Natural killer cell (primary cell): ENCODE results near the gene DYNLRB1. TPM values are rescaled to one million over a fixed set of nuclear protein-coding genes. Genes with fewer than 3 reads are reported as not detected.

Source experiments
- ATAC-seq, 3 donors: fragments of 150-1000 bp in 2 of 3; fragments of 200-7000 bp in 1 of 3; cut with Tn5 transposase; 1 replicate in 1 of 3; 2 replicates in 2 of 3; pipeline ENCODE4 v1.10.0; 2021; ENCODE audit warnings: mild to moderate bottlenecking in 2 of 3, moderate library complexity in 2 of 3
- DNase-seq, 2 donors: peaks; one replicate each; pipeline versions ENCODE4 v3.0.0 to v3.0.0-alpha.2; 2013 to 2021; ENCODE audit warnings: mixed read lengths in 1 of 2
- H3K27ac ChIP-seq: one replicate; pipeline ENCODE4 v1.5.1; 2013; ENCODE audit warnings: mild to moderate bottlenecking, low read length
- H3K27me3 ChIP-seq: one replicate; pipeline ENCODE4 v1.6.1; 2013; ENCODE audit warnings: low read length; ENCODE audit not compliant: control insufficient read depth, insufficient read depth
- H3K36me3 ChIP-seq: one replicate; pipeline ENCODE4 v1.6.1; 2013; ENCODE audit warnings: low read length; ENCODE audit not compliant: control insufficient read depth, insufficient read depth
- H3K4me1 ChIP-seq: one replicate; pipeline ENCODE4 v1.6.1; 2013; ENCODE audit warnings: low read length; ENCODE audit not compliant: control insufficient read depth, insufficient read depth
- H3K4me3 ChIP-seq: one replicate; pipeline ENCODE4 v1.5.1; 2013; ENCODE audit warnings: low read length
- H3K9me3 ChIP-seq: one replicate; pipeline ENCODE4 v1.6.1; 2013; ENCODE audit warnings: low read length; ENCODE audit not compliant: control insufficient read depth, insufficient read depth
- H3K27ac Mint-ChIP-seq, 2 donors: one replicate each; pipeline ENCODE4 v1.8.0; 2022; ENCODE audit warnings: mild to moderate bottlenecking in 2 of 2, mixed read lengths in 2 of 2, moderate library complexity in 1 of 2
- H3K27me3 Mint-ChIP-seq, 2 donors: one replicate each; pipeline ENCODE4 v1.8.0; 2022; ENCODE audit warnings: low read depth in 2 of 2, mixed read lengths in 2 of 2
- H3K36me3 Mint-ChIP-seq: one replicate; pipeline ENCODE4 v1.8.0; 2022; ENCODE audit warnings: mixed read lengths
- H3K4me1 Mint-ChIP-seq, 2 donors: one replicate each; pipeline ENCODE4 v1.8.0; 2022; ENCODE audit warnings: mixed read lengths in 2 of 2
- H3K4me3 Mint-ChIP-seq: one replicate; pipeline ENCODE4 v1.8.0; 2022; ENCODE audit warnings: mild to moderate bottlenecking, moderate library complexity, mixed read lengths
- H3K9me3 Mint-ChIP-seq, 2 donors: one replicate each; pipeline ENCODE4 v1.8.0; 2022; ENCODE audit warnings: mixed read lengths in 2 of 2
- CTCF ChIP-seq: fragments of 200-600 bp; IDR thresholded peaks from one replicate; pipeline ENCODE4 v1.8.0; 2022; ENCODE audit warnings: antibody characterized with exemption
- WGBS: methylation state at CpG from one replicate; pipeline ENCODE4 v1.1.7; 2013; ENCODE audit warnings: missing lambda C conversion rate; ENCODE audit not compliant: insufficient coverage; 5-methylcytosine and 5-hydroxymethylcytosine counted together
- intact Hi-C: fragments of 100-400 bp; cut with micrococcal nuclease; formaldehyde crosslinking; loops from one replicate; pipeline ENCODE4 v1.14.2; 2022
- total RNA-seq, 4 donors: library from RNA; stranded (reverse); fragments of 120-200 nt in 1 of 4; gene quantifications; one replicate each; pipeline versions ENCODE4 v1.2.3 to v1.2.4, GENCODE V29; 2013 to 2022

Gene DYNLRB1
- total RNA-seq, 3 donors from 2014 or later (not counting 1 experiment from before 2014, with no cell fraction given), result 58.7 to 65.5 (median 61.4) TPM

GRCh38 chr20:34582221-34582620 is 66.0 kb downstream of the DYNLRB1 start:
- WGBS, result 92% methylated on average over 4 of the region's 4 CpGs
- H3K4me1 Mint-ChIP-seq, result peaks cover 11 to 12% of the 10 kb centered on the region in 2 donors
- Histone ChIP-seq H3K4me1 (peaks cover 10% of the 10 kb centered on the region), H3K27me3 (no peaks in the 10 kb centered on the region), H3K36me3 (peaks cover 24% of the 10 kb centered on the region), H3K9me3 (no peaks in the 10 kb centered on the region), H3K4me3 (no peak overlapping the region), H3K27ac (no peak overlapping the region)
- H3K36me3 Mint-ChIP-seq, result no peaks in the 10 kb centered on the region
- no peak for ATAC-seq
- H3K27me3 Mint-ChIP-seq, result no peaks in the 10 kb centered on the region
- no peak overlapping the region for H3K27ac Mint-ChIP-seq
- intact Hi-C loops, result no loop called here
- DNase-seq, result no peak
- H3K4me3 Mint-ChIP-seq, result no peak overlapping the region
- no peak for TF ChIP-seq CTCF
- no peaks in the 10 kb centered on the region for H3K9me3 Mint-ChIP-seq

- H3K9me3 Mint-ChIP-seq, result no peaks in the 10 kb centered on the region
- H3K27ac Mint-ChIP-seq, result no peak overlapping the region
- no peak overlapping the region for H3K27ac ChIP-seq
Measured at GRCh38 chr20:34582911-34583310, 66.7 kb downstream of the DYNLRB1 start.

GRCh38 chr20:34583544-34583943 is 67.3 kb downstream of the DYNLRB1 start:
- no peaks in the 10 kb centered on the region for H3K9me3 Mint-ChIP-seq
- intact Hi-C loops, result no loop called here
- no peaks in the 10 kb centered on the region for H3K27me3 Mint-ChIP-seq
- no peaks in the 10 kb centered on the region for H3K36me3 Mint-ChIP-seq
- 74% methylated on average over 6 of the region's 6 CpGs for WGBS
- no peak for TF ChIP-seq CTCF
- H3K27ac Mint-ChIP-seq, result no peak overlapping the region
- H3K27ac ChIP-seq, result no peak overlapping the region
- H3K4me1 Mint-ChIP-seq, result peaks cover 11 to 12% of the 10 kb centered on the region in 2 donors
- peaks cover 10% of the 10 kb centered on the region for H3K4me1 ChIP-seq
- peaks cover 24% of the 10 kb centered on the region for H3K36me3 ChIP-seq
- H3K4me3 Mint-ChIP-seq, result no peak overlapping the region
- no peak overlapping the region for H3K4me3 ChIP-seq
- DNase-seq (no peak), ATAC-seq (no peak)
- no peaks in the 10 kb centered on the region for H3K27me3 ChIP-seq
- H3K9me3 ChIP-seq, result no peaks in the 10 kb centered on the region

More at GRCh38 chr20:34582911-34583310, 66.7 kb downstream of the DYNLRB1 start:
- intact Hi-C loops, result no loop called here
- no peak for TF ChIP-seq CTCF
- H3K36me3 Mint-ChIP-seq, result no peaks in the 10 kb centered on the region
- peaks cover 10% of the 10 kb centered on the region for H3K4me1 ChIP-seq
- peaks cover 24% of the 10 kb centered on the region for H3K36me3 ChIP-seq
- no peak overlapping the region for H3K4me3 Mint-ChIP-seq
- H3K27me3 ChIP-seq, result no peaks in the 10 kb centered on the region
- ATAC-seq (no peak), DNase-seq (no peak)
- H3K4me1 Mint-ChIP-seq, result peaks cover 11 to 12% of the 10 kb centered on the region in 2 donors
- no peaks in the 10 kb centered on the region for H3K9me3 ChIP-seq
- no peak overlapping the region for H3K4me3 ChIP-seq
- 94% methylated on average over 4 of the region's 4 CpGs for WGBS
- no peaks in the 10 kb centered on the region for H3K27me3 Mint-ChIP-seq

- Histone ChIP-seq H3K9me3 (no peaks in the 10 kb centered on the region), H3K27ac (no peak overlapping the region), H3K4me1 (peaks cover 7% of the 10 kb centered on the region), H3K4me3 (no peak overlapping the region), H3K36me3 (peaks cover 19% of the 10 kb centered on the region), H3K27me3 (no peaks in the 10 kb centered on the region)
- Mint-ChIP-seq H3K36me3 (no peaks in the 10 kb centered on the region), H3K4me3 (no peak overlapping the region), H3K9me3 (no peaks in the 10 kb centered on the region), H3K27ac (no peak overlapping the region), H3K27me3 (no peaks in the 10 kb centered on the region), H3K4me1 (peaks cover 6 to 7% of the 10 kb centered on the region in 2 donors)
- intact Hi-C loops, result no loop called here
- DNase-seq (no peak), ATAC-seq (no peak)
- 98% methylated on average over 5 of the region's 5 CpGs for WGBS
- no peak for TF ChIP-seq CTCF
Measured at GRCh38 chr20:34585019-34585418, 68.8 kb downstream of the DYNLRB1 start.
